Measurements from ENCODE around the gene CAPN9.
"Not testable (repeated sequence)": the region's sequence is repeated elsewhere in the genome, so short reads cannot be mapped to it uniquely, and the experiment has no call there.

CAPN9 gene

GRCh38 chr1:230717251-230717650, 29.9 kb upstream of the CAPN9 start:
- DNase-seq (ENCODE audit: extremely low read depth, low read depth), result no peak
- no peak overlapping the region for H3K4me3 ChIP-seq (replicated peaks; ENCODE audit: low read depth, low read length)
- TF ChIP-seq CTCF (IDR thresholded peaks at IDR 0.05; ENCODE audit: low read depth, low read length, missing control alignments), result no peak

- not testable (repeated sequence) for DNase-seq (ENCODE audit: extremely low read depth, low read depth); H3K4me3 ChIP-seq (replicated peaks; ENCODE audit: low read depth, low read length)
These were observed 25.2 kb upstream of the CAPN9 start for GRCh38 chr1:230721849-230722522.

GRCh38 chr1:230725256-230726012, 21.8 kb upstream of the CAPN9 start:
- DNase-seq (ENCODE audit: extremely low read depth, low read depth), result no peak
- H3K4me3 ChIP-seq (replicated peaks; ENCODE audit: low read depth, low read length), result no peak overlapping the region
- no peak for TF ChIP-seq CTCF (IDR thresholded peaks at IDR 0.05; ENCODE audit: low read depth, low read length, missing control alignments)

GRCh38 chr1:230728710-230729392, 18.3 kb upstream of the CAPN9 start:
- no peak overlapping the region for H3K4me3 ChIP-seq (replicated peaks; ENCODE audit: low read depth, low read length)
- no peak for DNase-seq (ENCODE audit: extremely low read depth, low read depth)
- TF ChIP-seq CTCF (IDR thresholded peaks at IDR 0.05; ENCODE audit: low read depth, low read length, missing control alignments), result no peak

- H3K4me3 ChIP-seq (replicated peaks; ENCODE audit: low read depth, low read length), result no peak overlapping the region
- no peak for TF ChIP-seq CTCF (IDR thresholded peaks at IDR 0.05; ENCODE audit: low read depth, low read length, missing control alignments)
- DNase-seq (ENCODE audit: extremely low read depth, low read depth), result no peak
These were observed 16.2 kb upstream of the CAPN9 start for GRCh38 chr1:230730977-230731376.

- no peak for DNase-seq (ENCODE audit: extremely low read depth, low read depth)
- H3K4me3 ChIP-seq (replicated peaks; ENCODE audit: low read depth, low read length), result no peak overlapping the region
- no peak for TF ChIP-seq CTCF (IDR thresholded peaks at IDR 0.05; ENCODE audit: low read depth, low read length, missing control alignments)
These were observed 11.7 kb upstream of the CAPN9 start for GRCh38 chr1:230735447-230735846.

GRCh38 chr1:230737622-230738262, 9.4 kb upstream of the CAPN9 start:
- no peak overlapping the region for H3K4me3 ChIP-seq (replicated peaks; ENCODE audit: low read depth, low read length)
- TF ChIP-seq CTCF (IDR thresholded peaks at IDR 0.05; ENCODE audit: low read depth, low read length, missing control alignments), result no peak
- no peak for DNase-seq (ENCODE audit: extremely low read depth, low read depth)

All from HFF-Myc (cell line).